Activated B cell treated with CpG ODN at 0.5 μM for 24 hours (primary cell): ENCODE data around the gene CEACAM4. TPM values are rescaled to one million over a fixed set of nuclear protein-coding genes. Genes with fewer than 3 reads are reported as not detected.

ENCODE experiments used
- ATAC-seq: fragments of 200-7000 bp; cut with Tn5 transposase; one replicate; pipeline ENCODE4 v1.10.0; 2021; ENCODE audit warnings: low read depth, mild to moderate bottlenecking, moderate library complexity
- CTCF ChIA-PET: fragments of 350-600 bp; sonication (Branson Sonifier 250); formaldehyde crosslinking; loops from one replicate; lab custom pipeline; 2021; ENCODE audit warnings: antibody characterized with exemption; lab: Charles Lee
- POLR2A ChIA-PET: fragments of 350-600 bp; sonication (Branson Sonifier 250); formaldehyde crosslinking; loops from one replicate; lab custom pipeline; 2021; ENCODE audit warnings: antibody characterized with exemption; lab: Charles Lee
- DNase-seq: peaks from one replicate; pipeline ENCODE4 v3.0.0; 2022
- H3K27ac Mint-ChIP-seq: one replicate; pipeline ENCODE4 v1.8.0; 2020; ENCODE audit warnings: mixed read lengths
- H3K27me3 Mint-ChIP-seq: one replicate; pipeline ENCODE4 v1.8.0; 2021; ENCODE audit warnings: mixed read lengths
- H3K36me3 Mint-ChIP-seq: one replicate; pipeline ENCODE4 v1.8.0; 2021; ENCODE audit warnings: low read depth, mixed read lengths
- H3K4me1 Mint-ChIP-seq: one replicate; pipeline ENCODE4 v1.8.0; 2021; ENCODE audit warnings: mixed read lengths
- H3K4me3 Mint-ChIP-seq: one replicate; pipeline ENCODE4 v1.8.0; 2020; ENCODE audit warnings: mild to moderate bottlenecking, mixed read lengths
- H3K9me3 Mint-ChIP-seq: one replicate; pipeline ENCODE4 v1.8.0; 2020; ENCODE audit warnings: mixed read lengths
- intact Hi-C: fragments of 100-400 bp; cut with micrococcal nuclease; formaldehyde crosslinking; loops from one replicate; pipeline ENCODE4 v1.15.1; 2024
- total RNA-seq: library from RNA; stranded (reverse); gene quantifications from 2 replicates; pipeline ENCODE4 v1.2.3, GENCODE V29; 2022
- TF ChIP-seq, protein P1 (sequence below): fragments of 200-600 bp; IDR thresholded peaks from one replicate; pipeline ENCODE4 v1.8.0; 2022; ENCODE audit warnings: antibody characterized with exemption, mild to moderate bottlenecking

The CEACAM4 gene
- not detected in 2 replicates for total RNA-seq

GRCh38 chr19:41626877-41627276 lies at the start of gene CEACAM4:
Gene CEACAM4, minus strand, starts transcription at chr19:41627074. Its CDS starts 111 bp downstream, at chr19:41626963.
- H3K4me3 Mint-ChIP-seq: no peak within 1 kb of the TSS
- H3K4me1 Mint-ChIP-seq: no peaks in the 10 kb centered on the region
- intact Hi-C loops: no loop called here
- peaks cover 7% of the 10 kb centered on the region for H3K9me3 Mint-ChIP-seq
- ATAC-seq: no peak
- TF ChIP-seq, protein P1, sequence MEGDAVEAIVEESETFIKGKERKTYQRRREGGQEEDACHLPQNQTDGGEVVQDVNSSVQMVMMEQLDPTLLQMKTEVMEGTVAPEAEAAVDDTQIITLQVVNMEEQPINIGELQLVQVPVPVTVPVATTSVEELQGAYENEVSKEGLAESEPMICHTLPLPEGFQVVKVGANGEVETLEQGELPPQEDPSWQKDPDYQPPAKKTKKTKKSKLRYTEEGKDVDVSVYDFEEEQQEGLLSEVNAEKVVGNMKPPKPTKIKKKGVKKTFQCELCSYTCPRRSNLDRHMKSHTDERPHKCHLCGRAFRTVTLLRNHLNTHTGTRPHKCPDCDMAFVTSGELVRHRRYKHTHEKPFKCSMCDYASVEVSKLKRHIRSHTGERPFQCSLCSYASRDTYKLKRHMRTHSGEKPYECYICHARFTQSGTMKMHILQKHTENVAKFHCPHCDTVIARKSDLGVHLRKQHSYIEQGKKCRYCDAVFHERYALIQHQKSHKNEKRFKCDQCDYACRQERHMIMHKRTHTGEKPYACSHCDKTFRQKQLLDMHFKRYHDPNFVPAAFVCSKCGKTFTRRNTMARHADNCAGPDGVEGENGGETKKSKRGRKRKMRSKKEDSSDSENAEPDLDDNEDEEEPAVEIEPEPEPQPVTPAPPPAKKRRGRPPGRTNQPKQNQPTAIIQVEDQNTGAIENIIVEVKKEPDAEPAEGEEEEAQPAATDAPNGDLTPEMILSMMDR: no peak
- ChIA-PET POLR2A (no interaction called here), CTCF (no interaction called here)
- no peak within 1 kb of the TSS for H3K27ac Mint-ChIP-seq
- peaks cover 10% of the 10 kb centered on the region for H3K27me3 Mint-ChIP-seq
- no peaks in the 10 kb centered on the region for H3K36me3 Mint-ChIP-seq
- DNase-seq: no peak

- no peak overlapping the region for H3K27ac Mint-ChIP-seq
- TF ChIP-seq, protein P1: no peak
- ChIA-PET CTCF (no interaction called here), POLR2A (no interaction called here)
- no peaks in the 10 kb centered on the region for H3K36me3 Mint-ChIP-seq
- DNase-seq: no peak
- ATAC-seq: no peak
- H3K4me3 Mint-ChIP-seq: no peak overlapping the region
- peaks cover 4% of the 10 kb centered on the region for H3K9me3 Mint-ChIP-seq
- peaks cover 4% of the 10 kb centered on the region for H3K4me1 Mint-ChIP-seq
- H3K27me3 Mint-ChIP-seq: peaks cover 41% of the 10 kb centered on the region
- intact Hi-C loops: no loop called here
Observed at GRCh38 chr19:41671486-41671885, 44.6 kb upstream of the CEACAM4 start.

GRCh38 chr19:41670755-41671154 lies 43.9 kb upstream of the CEACAM4 start:
- TF ChIP-seq, protein P1: no peak
- DNase-seq (no peak), ATAC-seq (no peak)
- ChIA-PET CTCF (no interaction called here), POLR2A (no interaction called here)
- Mint-ChIP-seq H3K9me3 (peaks cover 8% of the 10 kb centered on the region), H3K27ac (no peak overlapping the region), H3K36me3 (no peaks in the 10 kb centered on the region), H3K4me1 (peaks cover 4% of the 10 kb centered on the region), H3K4me3 (no peak overlapping the region), H3K27me3 (peaks cover 41% of the 10 kb centered on the region)
- intact Hi-C loops: no loop called here

GRCh38 chr19:41668315-41668714 lies 41.4 kb upstream of the CEACAM4 start:
- H3K4me1 Mint-ChIP-seq: peaks cover 4% of the 10 kb centered on the region
- ATAC-seq (no peak), DNase-seq (no peak)
- TF ChIP-seq, protein P1: no peak
- no peak overlapping the region for H3K4me3 Mint-ChIP-seq
- H3K27me3 Mint-ChIP-seq: peaks cover 30% of the 10 kb centered on the region
- ChIA-PET CTCF (no interaction called here), POLR2A (no interaction called here)
- no peak overlapping the region for H3K27ac Mint-ChIP-seq
- H3K36me3 Mint-ChIP-seq: no peaks in the 10 kb centered on the region
- peaks cover 23% of the 10 kb centered on the region for H3K9me3 Mint-ChIP-seq
- intact Hi-C loops: no loop called here

GRCh38 chr19:41666075-41666474 lies 39.2 kb upstream of the CEACAM4 start:
- Mint-ChIP-seq H3K9me3 (peaks cover 24% of the 10 kb centered on the region), H3K27me3 (peaks cover 24% of the 10 kb centered on the region), H3K36me3 (no peaks in the 10 kb centered on the region), H3K4me1 (no peaks in the 10 kb centered on the region), H3K27ac (no peak overlapping the region), H3K4me3 (no peak overlapping the region)
- POLR2A ChIA-PET: no interaction called here
- DNase-seq (no peak), ATAC-seq (no peak)
- CTCF ChIA-PET: no interaction called here
- TF ChIP-seq, protein P1: no peak
- intact Hi-C loops: no loop called here
